Hypothalamus (tissue), 51 donors: ENCODE measurements around the gene FBLN1.
A peak's percentile ranks its signal among the peaks of the same experiment; 100 is the strongest.
"Not testable (repeated sequence)": the region's sequence is repeated elsewhere in the genome, so short reads cannot be mapped to it uniquely, and the experiment has no call there.

Experiments used
- DNase-seq, 51 donors: peaks; one replicate each; lab custom pipeline; 2025; lab: John Stamatoyannopoulos, UW

The FBLN1 gene

DNA sequence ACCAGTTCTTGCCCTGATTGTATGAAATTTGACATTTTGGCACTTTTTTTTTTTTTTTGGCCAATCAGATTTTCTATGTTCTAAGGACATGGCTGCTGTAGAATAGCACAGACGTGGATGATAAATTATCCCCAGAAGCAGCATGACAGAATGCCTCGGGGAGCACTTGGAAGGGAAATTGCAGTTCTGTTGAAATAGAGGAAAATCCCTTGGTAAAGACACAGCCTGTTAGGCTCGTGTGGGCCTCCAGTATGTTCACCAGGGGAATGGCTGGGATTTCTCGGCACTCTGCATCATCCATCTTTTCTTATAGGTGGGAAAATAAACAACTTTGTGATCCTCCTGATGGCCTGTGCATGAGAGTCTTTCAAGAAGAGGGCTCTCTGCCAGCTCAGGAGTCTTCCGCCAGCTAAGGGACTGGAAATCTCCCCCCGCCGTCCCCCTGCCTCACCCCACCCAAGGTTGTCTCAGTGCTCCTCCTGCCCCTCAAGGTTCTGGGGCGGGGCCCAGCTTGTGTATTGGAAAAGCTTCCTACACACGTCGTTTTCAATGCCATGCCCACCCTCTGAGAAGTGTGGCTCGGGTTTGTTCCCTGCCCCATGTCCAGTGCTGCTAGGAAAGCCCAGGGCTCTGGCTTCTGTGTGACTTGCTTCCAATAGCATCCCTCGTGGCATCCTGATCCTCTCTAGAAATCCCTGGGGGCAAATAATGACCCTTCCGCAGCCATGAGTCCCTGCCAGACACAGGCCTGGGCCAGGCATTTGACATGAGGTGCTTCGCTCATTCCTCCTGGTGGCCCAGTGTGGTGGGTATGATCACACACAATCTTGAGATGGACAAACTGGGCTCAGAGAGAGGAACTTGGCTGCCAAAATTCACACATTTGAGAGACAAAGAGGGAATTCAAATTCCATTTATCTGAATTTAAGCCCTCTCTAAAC is 98.4 kb downstream of the FBLN1 start:
- no peak for DNase-seq

DNA sequence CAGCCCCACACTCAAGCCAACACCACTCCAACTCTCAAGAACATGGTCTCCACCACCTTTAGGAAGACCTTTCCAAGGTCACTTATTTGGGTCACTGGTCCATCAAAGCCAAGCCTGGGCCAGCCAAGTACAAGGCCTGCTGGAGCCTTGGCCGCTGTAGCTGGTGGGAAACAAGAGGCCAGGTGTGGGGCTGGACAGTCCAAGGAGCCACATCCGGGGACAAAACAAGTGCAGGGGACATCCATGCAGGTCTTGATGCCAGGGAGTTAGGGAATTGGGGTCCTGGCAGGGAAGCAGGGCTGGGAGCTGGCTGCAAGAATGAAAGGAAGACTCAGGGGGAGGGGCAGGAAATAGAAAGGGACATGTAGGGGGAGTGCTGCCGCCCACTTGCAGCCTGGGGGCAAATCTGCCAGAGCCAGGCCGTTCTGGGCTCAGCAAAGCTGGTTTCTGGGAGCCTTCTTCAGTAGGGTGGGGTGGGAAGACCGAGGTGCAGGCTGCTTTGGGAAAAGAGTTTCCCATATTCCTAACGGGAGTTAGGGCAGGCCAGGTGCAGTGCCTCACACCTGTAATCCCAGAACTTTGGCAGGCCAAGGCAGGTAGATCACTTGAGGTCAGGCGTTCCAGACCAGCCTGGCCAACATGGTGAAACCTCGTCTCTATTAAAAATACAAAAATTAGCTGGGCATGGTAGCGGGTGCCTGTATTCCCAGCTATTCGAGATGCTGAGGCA is 99.5 kb downstream of the FBLN1 start:
- no peak for DNase-seq

DNA sequence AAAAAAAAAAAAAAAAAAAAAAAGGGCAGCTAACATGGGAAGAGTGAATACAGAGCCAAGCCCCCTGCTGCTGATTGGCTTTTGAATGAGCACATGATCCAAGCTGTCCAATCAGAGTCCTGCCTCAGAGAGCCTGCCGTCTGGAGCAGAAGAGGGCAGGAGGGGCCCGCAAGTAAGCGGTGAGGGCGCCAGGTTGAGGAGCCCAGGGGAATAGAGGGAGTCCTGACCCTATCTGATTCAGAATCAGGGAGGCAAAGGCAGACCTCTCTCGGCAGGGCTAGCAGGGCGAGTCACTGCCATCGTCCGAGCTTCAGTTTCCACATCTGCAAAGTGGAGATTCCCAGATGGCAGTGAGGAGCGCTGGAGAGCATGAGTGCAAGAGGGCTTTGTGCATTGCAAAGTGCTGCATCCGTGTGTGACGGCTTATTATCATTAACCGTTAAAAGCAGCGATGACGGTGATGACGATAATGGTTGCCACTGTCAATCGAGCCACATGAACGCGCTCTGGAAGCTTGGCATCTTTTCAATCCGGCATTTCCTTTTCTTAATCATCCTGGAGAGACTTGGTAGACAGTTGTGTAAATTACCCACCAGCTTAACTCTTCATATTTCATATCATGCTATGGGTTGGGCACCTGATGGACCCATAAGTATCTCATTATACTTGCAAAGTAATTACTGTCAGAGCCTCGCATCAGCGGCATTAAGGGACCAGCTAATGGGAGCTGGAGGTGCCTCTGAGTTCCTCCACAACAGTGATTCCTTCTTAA is 100.3 kb downstream of the FBLN1 start:
- DNase-seq = peak in 9 of 51 donors; percentile 3 to 34 (median 7)

DNA sequence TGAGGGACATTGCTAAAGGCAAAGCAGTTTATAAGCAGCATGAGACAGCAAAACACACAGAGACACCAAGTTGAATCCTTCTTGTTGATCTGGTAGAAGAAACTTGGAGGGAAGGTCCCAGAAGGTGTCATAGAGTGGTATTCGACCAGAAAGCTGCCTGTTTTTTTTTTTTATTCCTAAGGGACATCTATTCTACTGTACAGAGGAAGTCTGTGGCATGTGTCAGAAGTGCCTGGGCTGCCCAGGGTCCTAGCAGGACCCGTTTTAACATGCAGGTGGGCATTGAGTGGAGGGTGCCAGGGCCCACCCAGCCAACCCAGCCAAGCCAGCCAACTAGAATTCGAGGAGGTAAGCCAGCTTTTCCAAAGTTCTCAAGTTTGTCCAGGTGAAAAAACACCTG is 100.9 kb downstream of the FBLN1 start:
- no peak for DNase-seq

DNA sequence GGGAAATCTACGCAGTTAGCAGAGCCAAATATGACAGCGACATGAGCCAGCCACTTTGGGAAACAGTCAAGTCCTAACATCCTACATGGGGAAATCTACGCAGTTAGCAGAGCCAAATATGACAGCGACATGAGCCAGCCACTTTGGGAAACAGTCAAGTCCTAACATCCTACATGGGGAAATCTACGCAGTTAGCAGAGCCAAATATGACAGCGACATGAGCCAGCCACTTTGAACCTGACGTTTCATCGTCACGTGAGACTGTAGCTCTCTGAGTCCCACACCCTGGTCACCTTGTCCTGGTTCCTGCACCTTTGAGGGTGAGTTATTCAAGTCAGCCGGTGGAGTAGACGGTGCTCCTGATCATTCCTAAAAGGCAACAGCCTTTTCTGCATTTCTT is 105.4 kb downstream of the FBLN1 start:
- DNase-seq = not testable (repeated sequence)

DNA sequence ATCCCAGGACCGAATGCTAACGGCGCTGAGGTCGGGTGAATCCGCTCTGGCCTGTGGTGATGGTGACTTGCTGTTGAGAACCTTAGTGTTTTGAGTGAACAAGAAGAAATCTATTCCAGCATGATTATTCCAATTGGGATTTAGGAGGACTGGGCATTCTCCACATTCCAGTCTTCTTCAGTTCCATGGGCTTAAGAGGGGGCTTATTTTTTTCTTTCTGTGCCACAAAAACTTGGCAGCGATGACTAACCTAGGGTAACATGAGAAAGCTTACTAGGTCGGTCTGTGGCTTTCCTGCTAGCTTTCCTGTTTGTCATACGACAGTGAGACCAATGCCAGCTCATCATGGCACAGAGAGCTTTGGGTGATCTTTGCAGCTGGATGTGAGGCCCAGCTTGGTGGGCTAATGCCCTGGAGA is 106.1 kb downstream of the FBLN1 start:
- DNase-seq = no peak

DNA sequence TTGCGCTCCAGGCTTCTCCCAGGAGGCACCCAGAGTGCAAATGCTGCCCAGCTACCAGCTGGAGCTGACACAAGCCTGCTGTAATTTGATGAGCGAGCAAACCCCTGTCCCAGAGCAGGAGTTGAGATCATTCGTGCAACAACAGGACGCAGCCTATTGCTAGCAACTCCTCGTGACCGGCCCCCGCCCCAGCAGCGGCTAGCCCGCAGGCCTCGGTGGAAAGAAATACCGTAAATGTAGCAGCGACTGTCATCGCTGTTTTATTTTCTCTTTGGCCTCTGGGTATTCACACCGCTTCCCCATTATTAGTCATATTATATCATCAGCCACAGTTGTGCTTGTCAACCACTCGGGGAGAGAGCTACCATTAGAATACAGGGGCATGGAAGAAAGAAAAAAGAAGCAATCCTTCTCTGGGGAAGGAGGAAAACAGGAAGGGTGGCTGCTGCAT is 109.8 kb downstream of the FBLN1 start:
- DNase-seq = peak in 1 of 51 donors; percentile 27

DNA sequence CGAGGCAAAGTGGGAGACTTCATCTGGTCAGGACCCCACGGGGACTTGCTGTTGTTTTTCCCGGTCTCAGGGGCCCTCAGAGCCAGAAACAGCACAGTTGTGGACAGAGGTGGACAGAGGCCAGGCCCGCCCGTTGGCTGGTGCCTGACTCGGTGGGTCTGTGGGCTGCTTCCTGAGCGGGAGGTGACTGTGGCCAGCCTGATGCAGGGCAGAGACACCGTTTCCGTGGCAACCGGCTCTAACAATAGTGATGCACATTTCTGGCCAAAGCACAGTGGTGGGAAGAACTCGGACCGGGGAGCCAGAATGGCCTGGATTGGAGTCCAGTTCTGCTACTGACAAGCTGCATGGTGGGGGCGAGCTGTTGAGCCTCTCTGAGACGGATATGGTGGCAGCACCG is 110.3 kb downstream of the FBLN1 start:
- peak in 8 of 51 donors; percentile 6 to 28 (median 16) for DNase-seq

DNA sequence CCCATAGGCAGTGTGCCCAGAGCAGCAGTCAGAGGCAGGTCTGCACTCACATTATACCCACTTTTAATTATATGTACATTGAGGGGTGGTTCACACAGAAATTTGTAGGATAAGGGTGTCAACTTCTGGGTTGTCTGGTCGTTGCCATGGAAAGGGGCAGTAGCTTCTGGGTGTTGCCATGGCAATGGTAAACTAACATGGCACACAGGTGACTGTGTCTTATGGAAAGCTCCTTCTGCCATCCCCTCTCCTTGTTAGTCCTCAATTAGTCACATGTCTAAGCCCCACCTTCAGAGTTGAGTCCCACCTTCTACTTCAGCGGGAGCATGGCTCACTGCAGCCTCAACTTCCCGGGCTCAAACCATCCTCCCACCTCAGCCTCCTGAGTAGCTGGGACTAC is 112.7 kb downstream of the FBLN1 start:
- no peak for DNase-seq

DNA sequence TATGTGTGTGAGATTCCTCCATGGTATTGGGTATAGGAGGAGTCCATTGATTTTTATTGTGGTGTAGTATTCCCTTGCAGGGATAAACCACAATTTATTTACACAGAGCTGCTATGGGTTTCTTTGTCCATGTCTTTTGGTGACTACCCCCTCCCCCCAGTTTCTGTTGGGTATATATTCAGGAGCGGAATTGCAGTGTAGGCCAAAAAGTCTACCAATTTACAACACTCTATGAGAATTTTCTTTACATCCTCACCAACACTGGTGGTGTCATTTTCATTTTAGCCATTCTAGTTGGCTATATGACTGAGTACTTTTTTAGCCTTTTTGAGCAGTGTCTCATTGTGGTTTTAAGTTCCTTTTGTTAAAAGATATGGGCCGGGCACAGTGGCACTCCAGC is 113.7 kb downstream of the FBLN1 start:
- no peak for DNase-seq

DNA sequence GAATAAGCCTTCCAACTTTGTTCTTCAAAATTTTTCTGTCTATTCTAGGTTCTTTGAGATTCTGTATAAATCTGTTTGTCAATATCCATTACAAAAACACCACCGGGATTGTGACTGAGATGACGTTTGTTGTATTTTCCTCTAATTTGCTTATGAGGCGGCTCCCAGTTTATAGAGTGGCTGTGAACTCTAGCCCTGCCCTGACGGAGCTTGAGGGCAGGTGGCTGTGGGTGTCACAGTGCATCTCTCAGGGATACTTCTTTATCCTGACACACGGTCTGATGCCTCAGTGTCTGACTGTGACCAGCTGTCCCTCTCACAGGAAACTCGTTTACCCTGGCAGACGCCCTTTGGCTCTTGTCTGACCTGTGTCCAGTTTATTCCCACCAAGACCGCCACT is 115.3 kb downstream of the FBLN1 start:
- no peak for DNase-seq

DNA sequence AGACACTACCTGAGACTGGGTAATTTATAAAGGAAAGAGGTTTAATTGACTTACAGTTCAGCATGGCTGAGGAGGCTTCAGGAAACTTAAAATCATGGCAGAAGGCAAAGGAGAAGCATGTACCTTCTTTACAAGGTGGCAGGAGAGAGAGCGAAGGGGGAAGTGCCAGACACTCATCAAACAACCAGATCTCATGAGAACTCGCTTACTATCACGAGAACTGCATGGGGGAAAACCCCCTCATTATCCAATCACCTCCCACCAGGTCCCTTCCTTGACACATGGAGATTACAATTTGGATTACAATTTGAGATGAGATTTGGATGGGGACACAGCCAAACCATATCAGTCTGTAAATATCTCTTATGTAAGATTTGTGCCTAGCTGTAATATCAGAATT is 118.0 kb downstream of the FBLN1 start:
- no peak for DNase-seq

DNA sequence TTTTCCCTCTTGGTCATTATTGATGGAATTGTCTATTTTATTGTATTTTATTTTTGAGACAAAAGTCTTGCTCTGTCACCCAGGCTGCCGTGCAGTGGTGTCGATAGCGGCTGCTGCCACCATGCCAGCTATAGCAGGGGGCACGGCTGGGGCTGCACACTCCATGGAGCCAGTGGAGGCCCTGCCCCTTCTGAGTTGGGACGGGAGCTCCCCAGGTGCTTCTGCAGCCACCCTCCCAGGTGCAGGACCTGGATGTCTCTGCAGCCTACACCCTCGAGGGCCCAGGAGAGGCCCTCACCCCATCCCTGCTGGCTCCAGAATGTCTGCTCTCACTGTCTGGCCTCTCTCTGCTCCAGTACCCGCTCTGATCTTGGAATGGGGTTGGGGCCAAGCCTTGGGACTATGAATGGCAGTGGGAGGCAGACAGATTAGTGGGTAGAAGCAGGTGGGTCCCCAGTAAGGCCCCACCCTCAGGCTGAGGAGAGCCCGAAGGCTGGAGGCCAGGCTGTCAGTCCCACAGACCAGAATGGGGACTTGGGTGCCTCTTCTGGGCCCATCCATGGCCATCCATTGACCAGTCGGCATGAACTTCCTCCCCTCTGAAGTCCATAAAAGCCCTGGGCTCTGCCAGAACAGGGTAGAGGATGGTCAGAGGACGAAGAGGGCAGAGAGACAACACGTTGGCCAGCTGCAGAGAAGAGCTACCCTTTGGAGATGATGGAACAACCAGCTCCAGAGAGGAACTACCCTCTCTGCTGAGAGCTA is 119.3 kb downstream of the FBLN1 start:
- DNase-seq = no peak

DNA sequence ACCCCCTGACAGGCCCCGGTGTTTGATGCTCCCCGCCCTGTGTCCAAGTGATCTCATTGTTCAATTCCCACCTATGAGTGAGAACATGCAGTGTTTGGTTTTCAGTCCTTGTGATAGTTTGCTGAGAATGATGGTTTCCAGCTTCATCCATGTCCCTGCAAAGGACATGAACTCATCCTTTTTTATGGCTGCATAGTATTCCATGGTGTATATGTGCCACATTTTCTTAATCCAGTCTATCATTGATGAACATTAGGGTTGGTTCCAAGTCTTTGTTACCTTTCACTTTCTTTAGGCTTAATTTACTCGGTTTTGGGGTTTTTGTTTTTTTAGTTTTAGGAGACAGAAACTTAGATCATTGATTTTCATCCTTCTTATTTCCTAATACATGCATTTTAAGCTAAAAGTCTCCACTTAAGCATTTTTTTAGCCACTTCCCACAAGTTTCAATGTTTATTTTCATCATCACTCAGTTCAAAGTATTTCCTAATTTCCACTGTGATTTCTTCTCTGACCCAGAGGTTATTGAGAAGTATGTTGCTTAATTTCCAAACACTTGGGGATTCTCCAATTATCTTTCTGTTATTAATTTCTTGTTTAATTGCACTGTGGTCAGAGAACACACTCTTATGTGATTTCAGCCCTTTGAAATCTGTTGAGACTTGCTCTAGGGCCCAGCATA is 120.9 kb downstream of the FBLN1 start:
- not testable (repeated sequence) for DNase-seq

DNA sequence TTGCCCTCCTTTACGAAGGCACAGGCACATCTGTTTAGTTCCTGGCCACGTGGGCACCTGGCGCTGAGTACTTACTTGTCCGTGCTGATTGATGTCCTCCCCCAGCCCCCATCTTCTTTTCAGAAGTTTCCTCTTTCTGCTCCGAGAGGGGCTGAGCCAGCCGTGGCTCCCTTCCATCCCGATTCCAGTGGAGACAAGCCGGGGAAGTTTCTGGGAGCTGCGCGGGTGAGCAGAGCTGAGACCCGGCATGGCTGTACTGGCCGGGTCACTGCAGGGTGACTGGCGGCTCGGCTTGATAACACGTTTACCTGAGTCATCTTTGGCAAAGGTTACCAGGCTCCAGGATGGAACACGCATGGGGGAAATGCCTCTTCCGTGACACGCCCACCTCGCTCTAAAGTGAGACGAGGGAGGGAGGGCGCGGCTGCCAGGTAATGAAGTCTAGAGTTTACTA is 123.5 kb downstream of the FBLN1 start:
- no peak for DNase-seq

DNA sequence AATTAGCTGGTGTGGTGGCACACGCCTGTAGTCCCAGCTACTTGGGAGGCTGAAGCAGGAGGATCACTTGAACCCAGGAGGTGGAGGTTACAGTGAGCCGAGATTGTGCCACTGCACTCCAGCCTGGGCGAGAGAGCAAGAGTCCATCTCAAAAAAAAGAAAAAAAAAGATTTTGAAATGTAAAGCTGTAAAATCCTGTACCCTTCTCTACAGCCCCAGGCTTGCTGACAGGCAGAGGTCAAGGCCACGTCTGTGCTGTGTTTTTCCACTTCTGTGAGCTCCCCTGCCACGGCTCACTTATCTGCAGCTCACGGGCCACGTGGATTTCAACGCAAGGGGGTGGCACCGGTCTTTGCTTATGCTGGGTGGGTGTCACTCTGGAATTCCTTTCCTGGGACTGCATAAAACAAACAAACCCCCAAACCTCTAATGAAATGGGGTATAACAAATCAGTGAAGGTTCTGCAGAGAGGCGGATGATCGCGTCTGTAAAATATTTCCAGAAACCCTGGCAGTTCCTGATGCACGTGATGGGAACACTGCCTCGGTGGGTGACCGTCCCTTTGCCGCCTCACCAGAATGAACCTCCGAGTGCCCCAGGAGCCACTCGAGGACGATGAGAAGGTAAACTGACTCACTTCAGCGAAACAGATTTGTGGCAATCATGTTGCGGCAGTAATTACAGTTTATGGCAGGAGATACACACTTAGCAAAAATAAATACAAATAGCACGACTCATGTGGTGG is 125.0 kb downstream of the FBLN1 start:
- no peak for DNase-seq

DNA sequence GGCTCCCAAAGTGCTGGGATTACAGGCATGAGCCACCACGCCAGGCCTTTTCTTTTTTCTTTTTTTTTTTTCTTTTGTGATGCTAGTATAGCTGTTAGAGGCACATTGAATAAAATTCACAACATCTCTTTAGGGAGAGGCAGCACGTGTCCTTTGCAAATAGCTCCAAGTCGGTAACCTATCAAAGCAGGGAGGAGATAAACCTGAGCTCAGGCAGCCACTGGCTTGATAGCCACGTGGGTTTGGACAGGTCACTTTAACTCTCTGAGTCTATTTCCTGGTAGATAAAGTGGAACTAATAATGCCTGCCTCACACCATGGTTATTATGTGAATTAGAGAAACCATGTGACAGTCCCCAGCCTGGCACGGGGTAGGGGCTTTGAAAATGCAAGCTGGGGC is 125.8 kb downstream of the FBLN1 start:
- DNase-seq = no peak

DNA sequence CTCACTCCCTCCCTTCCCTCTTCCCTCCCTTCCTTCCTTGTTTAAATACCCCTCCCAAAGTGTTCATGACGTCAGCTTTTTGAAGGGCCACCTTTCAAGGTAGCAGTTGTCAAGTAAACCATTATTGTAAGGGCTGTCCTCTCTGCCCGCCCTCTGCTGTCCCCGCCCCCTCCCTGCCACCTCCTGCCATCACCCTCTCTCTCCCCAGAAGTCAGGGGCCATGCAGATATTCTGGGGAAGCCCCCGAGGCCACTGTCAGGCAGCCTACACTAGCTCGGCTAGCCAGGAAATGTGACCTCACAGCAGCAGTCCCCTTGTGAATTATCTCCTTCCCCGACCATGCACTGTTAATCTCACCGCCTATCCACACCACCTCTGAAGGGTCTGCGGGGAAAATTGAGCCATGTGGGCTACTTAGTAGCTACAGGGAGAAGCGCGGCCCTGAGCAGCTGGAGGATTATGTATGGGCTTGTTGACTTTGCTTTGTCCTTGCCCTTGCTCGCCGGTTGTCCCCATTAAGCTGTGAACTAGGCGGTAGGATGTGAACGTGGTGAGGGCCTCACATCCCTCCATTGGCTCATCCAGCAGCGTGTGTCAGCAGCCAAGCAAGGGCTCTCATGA is 126.9 kb downstream of the FBLN1 start:
- DNase-seq = no peak
